HCT116 (cell line): Measurements from ENCODE around the gene STK31.

Experiments
- CTCF ChIP-seq, 3 experiments: fragments of 200-600 bp in 1 of 3; sonication (generic) in 1 of 3; IDR thresholded peaks in 2 of 3; conservative IDR thresholded peaks in 1 of 3; 2 replicates each; pipeline ENCODE4 v1.5.1; 2012 to 2017; ENCODE audit warnings: low read depth in 2 of 3, low read length in 2 of 3, antibody characterized with exemption in 1 of 3, borderline replicate concordance in 1 of 3, control low read depth in 1 of 3, mild to moderate bottlenecking in 1 of 3, mixed read lengths in 1 of 3, mixed run types in 1 of 3, moderate library complexity in 1 of 3; ENCODE audit not compliant: insufficient read depth in 1 of 3
- EGR1 ChIP-seq: IDR thresholded peaks from 2 replicates; pipeline ENCODE4 v1.6.1; 2012; ENCODE audit warnings: low read depth
- EZH2phosphoT487 ChIP-seq: fragments of 200-600 bp; IDR thresholded peaks from 2 replicates; pipeline ENCODE4 v1.6.1; 2018; ENCODE audit warnings: antibody characterized with exemption, borderline replicate concordance
- JUND ChIP-seq: IDR thresholded peaks from 2 replicates; pipeline ENCODE4 v1.6.1; 2012
- MAX ChIP-seq: IDR thresholded peaks from 2 replicates; pipeline ENCODE4 v1.6.1; 2012
- POLR2A ChIP-seq: IDR thresholded peaks from 2 replicates; pipeline ENCODE4 v1.7.0; 2011; ENCODE audit warnings: borderline replicate concordance; ENCODE audit not compliant: insufficient read depth, insufficient read length; ENCODE audit errors: extremely low read depth
- POLR2AphosphoS5 ChIP-seq: IDR thresholded peaks from 2 replicates; pipeline ENCODE4 v1.6.1; 2011; ENCODE audit warnings: mild to moderate bottlenecking, low read depth, low read length, moderate library complexity
- RAD21 ChIP-seq: IDR thresholded peaks from 2 replicates; pipeline ENCODE4 v1.6.1; 2012; ENCODE audit warnings: low read depth, mild to moderate bottlenecking
- REST ChIP-seq: IDR thresholded peaks from 2 replicates; pipeline ENCODE4 v1.6.1; 2012; ENCODE audit warnings: low read depth
- SRF ChIP-seq: IDR thresholded peaks from 2 replicates; pipeline ENCODE4 v1.6.1; 2012; ENCODE audit warnings: low read depth

- no peak for TF ChIP-seq RAD21
- TF ChIP-seq CTCF (IDR thresholded peaks at IDR 0.05 in 2 of 3, conservative IDR thresholded peaks at IDR 0.05 in 1 of 3; ENCODE audit: borderline replicate concordance in 1 of 3, insufficient read depth in 1 of 3, low read depth in 2 of 3, low read length in 2 of 3), result no peak
- TF ChIP-seq EZH2phosphoT487, result no peak
- no peak for TF ChIP-seq SRF
- TF ChIP-seq MAX, result no peak
- TF ChIP-seq EGR1, result no peak
- no peak for TF ChIP-seq JUND
- no peak for TF ChIP-seq POLR2AphosphoS5
- TF ChIP-seq REST, result no peak
- TF ChIP-seq POLR2A, result no peak
These were observed 81.7 kb downstream of the STK31 start for GRCh38 chr7:23791721-23792120.
